HG03565 (cell line): Measurements from ENCODE around the gene LRRC74A.

ENCODE experiments used
- ATAC-seq: cut with Tn5 transposase; IDR thresholded peaks from one replicate; pipeline ENCODE4 v1.9.1; 2021; ENCODE audit warnings: mild to moderate bottlenecking, moderate library complexity; ENCODE audit not compliant: unreplicated experiment

LRRC74A gene

DNA sequence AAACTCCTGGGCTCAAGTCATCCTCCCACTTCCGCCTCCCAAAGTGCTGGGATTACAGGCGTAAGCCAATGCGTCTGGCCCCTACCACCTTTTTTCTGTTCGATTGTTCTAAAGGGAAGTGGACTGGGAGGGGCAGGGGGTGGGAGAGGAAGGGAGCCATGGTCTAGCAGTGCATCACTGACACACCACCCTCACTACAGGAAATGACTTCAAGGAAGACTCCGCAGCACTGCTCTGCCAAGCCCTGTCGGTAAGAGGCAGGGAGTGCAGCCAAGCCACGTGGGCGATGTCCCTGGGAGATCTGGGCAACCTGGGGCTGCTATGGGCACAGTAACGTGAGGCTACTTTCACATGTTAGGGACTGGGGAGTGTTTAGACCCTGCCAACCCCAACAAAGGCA, 18.0 kb downstream of the LRRC74A start:
- no peak for ATAC-seq

DNA sequence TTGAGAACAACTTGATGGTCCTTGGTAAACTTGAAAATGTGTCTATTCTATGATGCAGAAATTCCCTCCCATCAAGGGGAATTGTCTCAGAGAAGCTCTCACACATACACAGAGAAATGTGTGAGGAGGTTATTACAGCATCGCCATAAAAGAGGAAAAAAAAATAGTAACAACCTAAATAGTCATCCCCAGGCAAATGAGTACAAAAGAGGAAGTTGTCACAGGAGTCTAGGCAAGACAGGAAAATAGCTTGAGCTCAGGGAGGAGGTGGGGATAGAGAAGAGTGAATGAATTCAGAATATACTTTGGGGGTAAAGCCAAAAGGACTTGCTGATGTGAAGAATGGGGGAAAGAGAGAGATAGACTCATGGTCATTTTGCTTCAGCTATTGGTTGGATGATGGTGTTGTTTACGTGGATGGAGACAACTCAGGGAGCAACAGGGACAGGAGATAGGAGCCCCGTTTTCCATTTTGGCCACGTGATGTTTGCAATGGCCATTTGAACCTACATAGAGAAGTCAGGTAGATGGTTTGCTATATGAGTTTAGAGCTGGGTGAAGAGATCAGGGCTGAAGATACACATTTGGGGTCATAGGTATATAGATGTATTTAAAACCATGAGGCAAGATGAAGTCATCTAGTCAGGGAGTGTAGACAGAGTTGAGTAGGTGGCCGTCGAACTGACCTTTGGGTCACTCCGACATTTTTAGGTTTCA, 20.3 kb downstream of the LRRC74A start:
- no peak for ATAC-seq

DNA sequence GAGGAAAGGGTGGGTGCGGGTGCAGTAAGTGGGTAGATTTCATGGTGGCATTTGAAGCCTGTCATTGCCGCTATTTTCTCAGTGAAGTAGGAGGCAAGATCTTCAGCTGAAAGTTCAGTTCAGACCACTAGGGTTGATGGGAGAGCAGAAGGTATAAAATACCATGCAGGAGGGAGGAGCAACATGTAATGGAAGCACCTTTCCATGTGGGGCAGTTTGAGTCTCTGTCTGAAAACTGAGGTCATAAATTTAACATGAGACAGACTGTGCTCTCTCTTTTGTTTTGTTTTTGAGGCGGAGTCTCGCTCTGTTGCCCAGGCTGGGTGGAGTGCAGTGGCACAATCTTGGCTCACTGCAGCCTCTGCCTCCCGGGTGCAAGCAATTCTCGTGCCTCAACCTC, 22.7 kb downstream of the LRRC74A start:
- no peak for ATAC-seq

DNA sequence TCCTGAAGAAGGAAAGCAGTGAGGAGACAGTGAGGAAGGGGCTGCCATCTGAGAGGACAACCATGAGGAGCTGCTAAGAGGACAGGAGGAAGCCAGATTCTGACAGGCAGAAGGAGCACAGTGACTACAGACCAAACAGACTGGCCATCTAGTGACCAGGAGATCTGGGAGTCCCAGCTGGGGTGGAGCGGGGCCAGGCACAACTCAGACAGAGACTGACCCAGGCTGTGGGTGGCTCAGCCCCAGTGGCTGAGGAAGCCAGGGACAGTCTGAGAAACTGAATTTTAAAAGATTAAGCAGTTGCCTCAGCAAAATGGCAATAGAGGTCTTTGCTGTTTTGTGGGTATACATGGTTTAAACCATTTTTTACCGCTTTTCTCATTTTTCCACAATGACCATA, 28.9 kb downstream of the LRRC74A start:
- no peak for ATAC-seq

DNA sequence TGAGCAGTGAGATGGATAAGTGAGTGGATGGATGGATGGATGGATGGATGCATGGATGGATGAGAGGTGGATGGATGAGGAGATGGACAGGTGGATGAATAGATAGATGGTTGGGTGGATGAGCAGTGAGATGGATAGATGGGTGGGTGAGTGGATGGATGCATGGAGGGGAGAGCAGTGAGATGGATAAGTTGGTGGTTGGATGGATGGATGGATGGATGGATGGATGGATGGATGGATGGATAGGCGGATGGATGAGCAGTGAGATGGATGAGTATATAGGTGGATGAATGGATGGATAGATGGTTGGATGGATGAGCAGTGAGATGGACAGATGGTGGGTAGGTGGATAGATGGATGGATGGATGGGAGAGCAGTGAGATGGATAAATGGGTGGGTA, 30.6 kb downstream of the LRRC74A start:
- ATAC-seq = no peak

DNA sequence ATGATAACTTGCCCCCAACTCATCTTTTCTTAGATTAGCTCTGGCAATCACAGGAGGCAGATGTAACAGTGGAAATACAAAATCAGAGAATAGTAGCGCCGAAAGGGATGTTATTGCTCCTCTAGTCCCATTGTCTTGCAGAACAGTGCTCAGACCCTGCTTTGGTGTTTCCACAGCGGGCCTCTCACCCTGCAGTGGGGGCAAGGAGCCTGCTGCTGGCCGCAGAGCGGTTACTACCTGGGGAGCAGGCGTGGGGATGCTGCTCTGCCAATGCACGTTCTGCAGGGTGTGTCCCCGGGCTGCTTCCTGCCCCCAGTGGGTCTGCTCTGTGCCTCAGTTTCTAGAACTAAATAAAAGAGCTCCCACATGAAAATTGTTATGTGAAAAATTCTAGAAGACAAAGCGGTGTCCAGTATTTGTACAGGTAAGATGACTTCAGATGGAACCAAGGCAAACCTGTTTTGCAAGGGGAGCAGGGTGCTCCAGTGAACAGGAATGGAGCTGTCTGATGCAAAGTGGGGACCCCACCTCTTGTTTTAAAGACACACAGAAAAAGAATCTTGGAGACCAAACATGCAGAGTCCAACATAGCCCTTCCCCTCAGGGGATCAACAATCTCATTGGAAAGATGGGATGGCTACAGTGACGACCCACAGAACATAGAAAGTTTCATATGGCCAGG, 35.5 kb downstream of the LRRC74A start:
- no peak for ATAC-seq

DNA sequence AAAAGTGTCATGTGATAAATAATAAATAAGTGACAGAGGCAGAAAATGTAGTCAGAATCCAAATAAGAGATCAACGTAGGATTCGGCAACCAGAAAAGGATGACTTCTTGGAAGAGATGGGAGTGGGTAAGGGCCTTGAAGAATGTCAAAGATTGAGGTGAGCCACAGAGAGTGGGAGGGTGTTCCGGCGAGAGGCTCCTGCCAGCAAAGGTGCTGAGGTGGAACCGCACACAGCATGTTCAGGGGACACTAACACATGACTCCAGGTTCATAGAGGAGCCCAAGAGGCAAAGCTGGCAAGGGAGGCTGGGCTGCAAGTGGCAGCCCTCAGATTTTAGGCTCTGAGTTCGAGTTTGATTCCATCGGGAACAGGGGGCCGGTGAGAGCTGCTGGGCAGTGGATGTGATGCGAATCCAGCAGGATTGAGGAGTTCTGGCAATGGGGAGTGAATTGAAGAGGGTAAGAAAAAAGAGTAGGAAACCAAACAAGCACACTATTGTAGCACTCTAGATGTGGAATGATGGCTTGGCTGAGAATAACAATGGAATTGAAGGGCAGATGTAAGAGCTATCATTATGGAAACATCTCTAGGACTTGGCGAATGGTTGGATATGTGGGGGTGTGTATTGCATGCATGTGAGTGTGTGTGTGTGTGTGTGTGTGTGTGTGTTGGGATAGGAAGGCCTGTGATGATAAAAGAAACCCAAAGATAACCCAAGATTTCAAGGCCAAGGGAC, 36.5 kb downstream of the LRRC74A start:
- ATAC-seq = no peak

DNA sequence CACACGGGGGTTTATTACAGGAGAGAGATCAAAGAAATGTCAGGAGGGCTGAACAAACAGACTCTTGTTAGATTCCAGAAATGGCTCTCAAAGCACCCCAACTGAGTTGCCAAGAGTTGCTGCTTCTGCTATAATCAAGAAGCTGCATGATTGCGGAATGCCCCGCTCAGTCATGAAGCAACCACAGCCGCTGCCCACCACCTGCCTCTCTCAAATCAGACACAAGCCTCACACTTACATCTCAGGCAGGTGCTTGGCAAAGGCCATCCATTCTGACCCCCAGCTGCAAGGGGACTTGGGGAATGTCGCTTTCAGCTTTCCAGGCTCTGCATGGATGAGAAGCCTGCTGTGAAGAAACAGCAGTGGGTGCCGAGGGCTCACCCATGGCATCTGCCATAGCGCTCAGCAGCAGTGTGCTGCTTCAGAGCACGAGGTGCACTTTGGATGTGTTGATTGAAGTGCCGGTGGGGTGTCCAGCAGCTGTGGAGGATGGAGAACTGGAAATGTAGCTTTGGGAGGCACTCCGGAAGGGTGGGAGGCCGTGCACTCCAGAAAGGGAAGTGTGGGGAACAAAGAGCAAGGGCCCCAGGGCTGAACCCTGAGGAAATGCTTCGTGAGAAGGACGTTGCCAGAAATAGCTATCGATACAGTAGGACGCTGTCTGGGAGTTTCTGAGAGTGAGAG, 37.7 kb downstream of the LRRC74A start:
- no peak for ATAC-seq

DNA sequence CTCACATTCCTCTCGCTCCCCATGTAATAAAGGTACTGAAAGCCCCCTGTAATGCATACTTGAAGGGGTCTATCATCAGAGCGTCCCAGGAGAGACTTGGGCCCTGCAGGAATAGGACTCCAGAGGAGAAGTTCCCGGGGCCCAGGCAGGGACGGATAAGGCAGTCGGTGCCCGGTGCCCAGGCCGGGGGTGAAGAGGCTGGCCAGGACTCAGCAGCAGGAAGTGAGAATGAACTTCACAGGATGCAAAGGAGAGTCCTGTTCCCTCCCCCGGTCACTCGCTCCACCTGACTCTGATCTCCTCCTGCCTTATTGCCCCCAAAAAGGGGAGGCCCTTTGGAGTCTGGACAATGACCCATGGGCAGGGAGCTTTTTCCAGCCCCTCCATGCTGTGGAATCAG, 40.2 kb downstream of the LRRC74A start:
- ATAC-seq = no peak

DNA sequence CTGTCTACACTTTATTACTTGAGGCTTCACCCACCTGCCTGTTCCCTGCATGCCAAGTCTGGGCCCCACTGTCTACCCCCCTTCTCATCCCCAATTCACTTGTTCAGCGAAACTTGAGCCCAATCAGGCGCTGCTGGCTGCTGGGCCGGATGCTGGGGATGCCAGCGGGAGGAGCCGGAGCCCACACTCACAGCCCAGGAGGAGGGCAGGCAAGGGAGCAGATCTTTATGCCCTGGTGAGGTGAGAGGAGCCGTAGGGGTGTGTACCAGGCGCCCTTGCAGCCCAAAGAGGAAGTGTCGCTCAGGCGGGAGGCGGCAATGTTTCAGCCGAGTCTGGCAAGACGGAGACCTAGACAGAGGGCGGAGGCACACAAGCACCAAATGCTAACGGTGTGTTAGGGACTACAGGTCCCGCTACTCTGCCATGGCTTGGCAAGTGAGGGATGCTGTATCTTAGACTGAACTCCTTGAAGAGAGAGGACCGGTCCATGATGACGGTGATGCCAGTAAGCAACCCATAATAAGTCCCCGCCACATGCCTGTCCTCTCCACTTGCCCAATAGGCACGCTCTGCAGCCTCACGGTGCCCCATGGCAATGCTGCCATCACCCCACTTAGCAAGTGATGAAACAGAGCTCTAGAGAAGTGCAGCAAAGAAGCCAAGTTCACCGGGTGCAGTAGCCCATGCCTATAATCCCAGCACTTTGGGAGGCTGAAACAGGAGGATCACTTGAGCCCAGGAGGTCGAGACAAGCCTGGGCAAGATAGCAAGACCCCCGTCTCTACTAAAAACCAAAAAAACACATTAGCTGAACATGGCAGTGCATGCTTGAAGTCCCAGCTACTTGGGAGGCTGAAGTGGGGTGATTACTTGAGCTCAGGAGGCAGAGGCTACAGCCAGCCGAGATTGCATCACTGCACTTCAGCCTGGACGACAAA, 41.6 kb downstream of the LRRC74A start:
- no peak for ATAC-seq

DNA sequence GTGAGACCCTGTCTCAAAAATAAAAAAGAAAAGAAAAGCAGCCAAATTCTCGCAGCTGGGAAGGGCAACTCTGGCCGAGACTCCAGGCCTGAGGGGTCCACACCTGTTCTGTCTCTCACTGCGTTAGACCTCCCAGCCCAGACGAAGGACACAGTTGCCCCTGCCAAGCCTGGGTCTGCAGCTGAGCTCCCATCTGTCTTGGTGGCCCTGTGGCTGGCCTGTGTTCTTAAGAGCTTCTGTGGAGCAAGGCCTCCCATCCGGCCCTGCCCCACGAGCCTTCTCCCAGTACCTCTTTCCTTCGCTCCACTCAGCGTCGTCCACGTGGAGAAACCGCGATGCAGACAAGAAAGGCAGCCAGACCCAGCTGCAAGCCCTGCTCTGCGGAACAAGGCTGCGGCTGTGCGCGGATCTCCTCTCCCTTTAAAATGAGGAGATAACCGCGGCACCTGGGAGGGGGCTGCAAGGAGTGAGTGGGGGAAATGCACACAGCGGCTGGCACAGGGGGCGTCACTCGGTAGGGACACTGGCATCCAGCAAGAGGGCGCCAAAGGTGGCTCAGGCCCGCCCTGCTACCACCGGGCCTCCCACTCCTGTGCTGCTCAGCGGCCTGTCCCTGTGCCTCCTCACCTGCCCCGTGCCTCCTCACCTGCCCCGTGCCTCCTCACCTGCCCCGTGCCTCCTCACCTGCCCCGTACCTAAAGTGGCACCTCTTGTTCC, 42.4 kb downstream of the LRRC74A start:
- ATAC-seq = no peak

DNA sequence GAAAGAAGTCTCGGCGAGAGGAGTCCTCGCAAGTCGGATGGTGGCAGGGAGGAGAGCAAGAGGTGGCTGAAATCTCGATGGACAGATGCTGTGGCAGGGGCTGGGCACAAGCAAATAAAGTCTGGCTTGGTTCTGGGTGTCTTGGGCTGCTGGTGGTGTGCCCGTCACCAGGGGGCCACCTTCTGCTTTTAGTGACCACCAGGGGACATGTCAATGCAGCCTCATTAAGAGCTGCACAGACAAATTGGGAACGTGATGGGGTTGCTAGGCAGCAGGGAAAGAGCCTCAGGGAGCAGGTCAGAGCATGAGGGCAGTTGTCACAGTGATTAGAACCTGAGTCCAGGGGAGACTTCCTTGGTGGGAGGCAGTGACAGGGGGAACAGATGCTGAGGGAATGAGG, 44.0 kb downstream of the LRRC74A start:
- no peak for ATAC-seq

DNA sequence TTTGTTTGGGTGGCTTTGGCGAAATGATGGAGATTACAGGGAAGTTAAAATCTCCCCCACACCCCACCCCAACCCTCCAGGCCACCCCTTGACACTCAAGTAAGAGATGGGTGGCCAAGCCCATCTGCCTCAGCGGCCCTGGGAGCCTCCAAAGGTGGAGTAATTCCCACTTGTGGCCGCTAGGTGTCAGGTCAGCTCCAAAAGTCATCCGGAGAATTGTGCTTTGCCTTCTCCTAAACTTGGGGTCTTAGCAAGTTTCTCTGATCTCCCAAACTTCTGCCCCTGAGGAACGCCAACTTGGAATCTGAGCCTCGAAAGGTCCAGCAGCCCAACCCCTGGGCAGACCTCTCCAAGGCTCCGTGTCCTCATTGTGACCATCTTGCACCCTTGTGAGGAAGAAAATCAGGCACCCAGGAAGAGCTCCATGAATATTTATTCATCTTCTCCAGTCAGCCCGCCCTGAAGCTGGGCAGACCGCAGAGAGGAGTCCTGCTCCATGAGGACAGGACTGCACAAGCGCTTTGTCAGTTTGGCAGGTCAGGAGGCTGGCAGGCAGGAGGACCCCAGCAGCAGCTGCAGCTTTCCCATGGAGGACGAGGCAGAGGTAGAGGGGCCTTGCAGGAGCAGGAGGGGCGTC, 46.7 kb downstream of the LRRC74A start:
- ATAC-seq = no peak

DNA sequence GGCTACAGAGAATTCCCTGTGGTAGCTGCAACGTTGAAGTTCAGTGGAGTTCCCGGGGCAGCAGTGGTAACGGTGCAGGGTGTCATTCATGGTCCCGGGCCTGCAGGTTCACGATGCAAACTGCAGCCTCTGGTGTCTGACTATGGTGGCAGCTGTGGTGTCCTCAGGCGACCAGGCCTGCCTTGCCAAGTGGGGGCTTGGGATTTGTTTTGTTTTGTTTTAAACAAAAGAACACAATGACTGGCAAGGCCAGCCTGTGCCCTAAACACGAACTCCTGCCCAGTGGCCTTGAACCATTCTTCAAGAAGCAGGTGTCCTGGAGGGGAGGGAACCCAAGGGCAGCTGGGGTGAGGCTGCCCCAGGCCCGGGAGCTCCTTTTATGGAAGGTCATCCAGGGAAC, 48.5 kb downstream of the LRRC74A start:
- no peak for ATAC-seq

DNA sequence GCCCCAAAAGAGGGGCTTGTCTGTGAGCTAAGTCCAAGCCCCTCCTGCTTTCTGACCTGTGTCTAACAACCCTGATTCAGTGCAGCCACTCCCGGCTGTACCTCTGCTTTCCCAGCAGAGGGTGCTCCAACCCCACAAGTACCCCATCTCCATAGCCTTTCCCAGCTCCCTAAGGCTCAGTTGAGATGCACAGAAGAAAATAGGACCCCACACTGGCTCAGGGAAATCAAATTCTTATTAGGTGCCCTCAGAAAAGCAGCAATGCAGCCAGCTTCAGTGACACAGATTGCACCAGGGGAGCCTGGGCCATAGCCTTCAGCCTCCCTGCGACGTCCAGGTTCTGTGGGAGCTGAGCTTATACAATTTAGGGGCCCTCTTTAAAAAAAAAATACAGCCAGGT, 49.9 kb downstream of the LRRC74A start:
- ATAC-seq = no peak

DNA sequence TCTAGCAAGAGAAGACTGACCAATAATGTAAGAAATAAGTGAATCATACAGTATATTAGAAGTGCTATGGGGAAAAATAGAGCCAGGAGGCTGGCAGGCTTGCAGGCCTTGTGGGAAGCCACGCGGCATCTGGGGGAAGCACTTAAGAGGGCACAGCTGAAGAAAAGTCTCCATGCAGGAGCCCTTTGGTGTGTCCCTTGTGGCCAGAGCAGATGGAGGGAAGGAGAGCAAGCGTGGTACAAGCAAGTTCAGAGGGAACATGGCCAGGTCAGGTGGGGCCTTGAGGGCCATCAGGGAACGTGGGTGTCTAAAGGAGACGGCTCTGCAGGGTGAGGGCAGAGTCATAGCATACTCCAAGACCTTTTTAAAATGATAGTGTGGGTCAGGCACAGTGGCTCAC, 51.7 kb downstream of the LRRC74A start:
- no peak for ATAC-seq

DNA sequence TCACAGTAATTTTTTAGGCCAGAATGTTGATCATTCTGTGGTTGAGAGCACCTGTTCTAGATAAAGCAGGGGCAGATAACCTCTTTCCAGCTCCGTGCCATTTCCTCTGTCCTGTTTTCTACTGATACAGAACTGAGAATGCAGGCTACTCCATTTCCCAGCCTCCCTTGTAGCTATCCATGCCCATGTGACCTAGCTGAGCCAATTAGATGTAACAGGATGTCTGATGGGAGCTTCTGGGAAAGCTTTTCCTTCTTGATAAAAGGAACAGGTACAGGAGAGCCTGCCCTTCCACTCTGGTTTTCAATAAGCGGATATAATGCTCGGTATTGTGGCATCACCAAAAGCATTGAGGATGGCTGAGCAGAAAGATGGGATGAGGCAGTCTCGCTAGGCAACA, 54.2 kb downstream of the LRRC74A start:
- ATAC-seq = no peak

DNA sequence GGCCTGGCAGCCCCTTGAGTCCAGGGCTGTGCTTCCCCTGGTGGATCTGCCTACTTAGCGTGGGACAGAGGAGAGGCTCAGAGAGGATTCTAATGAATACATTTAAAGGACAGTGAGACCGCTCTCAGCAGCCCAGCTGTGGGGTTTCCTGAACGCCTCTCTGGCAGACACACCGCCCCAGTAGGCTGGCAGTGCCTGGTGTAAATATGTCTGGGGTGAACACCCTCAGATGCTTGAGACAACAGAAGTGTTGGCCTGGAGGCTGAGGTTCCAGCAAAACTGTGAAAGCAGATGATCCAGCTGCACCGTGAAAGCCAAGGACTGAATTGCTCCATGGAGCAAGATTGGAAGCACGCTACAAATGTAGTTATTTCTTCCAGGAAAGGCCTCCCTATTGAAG, 55.1 kb downstream of the LRRC74A start:
- no peak for ATAC-seq

DNA sequence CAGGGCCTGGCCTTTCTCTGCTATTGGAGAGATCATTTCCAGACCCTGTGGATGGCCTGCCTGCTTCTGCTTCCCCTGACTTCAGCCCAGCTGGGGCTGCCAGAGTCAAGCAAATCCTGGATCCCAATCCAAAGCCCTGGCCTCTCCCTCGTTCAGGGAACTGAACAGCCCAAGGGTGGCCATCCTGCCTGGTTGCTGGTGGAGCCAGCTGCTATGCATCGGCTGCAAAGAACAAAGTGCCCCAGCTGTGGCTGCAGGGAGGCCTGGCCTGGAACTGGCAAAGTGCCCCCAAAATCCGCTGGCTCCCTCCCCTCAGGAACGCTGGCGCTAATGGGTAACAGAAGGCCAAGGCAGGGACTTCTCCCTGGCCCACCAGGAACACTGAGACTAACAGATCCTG, 56.4 kb downstream of the LRRC74A start:
- ATAC-seq = no peak
